C4-2B (cell line): ENCODE measurements around the gene TMEM218.

Experiments
- H3K27ac ChIP-seq: fragments of 450-650 bp; 2 replicates; pipeline ENCODE4 v1.5.1; 2017
- ZFX ChIP-seq: fragments of 450-650 bp; IDR thresholded peaks from 2 replicates; pipeline ENCODE4 v1.6.1; 2017
- TF ChIP-seq, protein P1 (sequence below): fragments of 450-650 bp; conservative IDR thresholded peaks from 2 replicates; pipeline ENCODE4 v1.5.1; 2017; ENCODE audit warnings: mild to moderate bottlenecking

TMEM218 gene

DNA sequence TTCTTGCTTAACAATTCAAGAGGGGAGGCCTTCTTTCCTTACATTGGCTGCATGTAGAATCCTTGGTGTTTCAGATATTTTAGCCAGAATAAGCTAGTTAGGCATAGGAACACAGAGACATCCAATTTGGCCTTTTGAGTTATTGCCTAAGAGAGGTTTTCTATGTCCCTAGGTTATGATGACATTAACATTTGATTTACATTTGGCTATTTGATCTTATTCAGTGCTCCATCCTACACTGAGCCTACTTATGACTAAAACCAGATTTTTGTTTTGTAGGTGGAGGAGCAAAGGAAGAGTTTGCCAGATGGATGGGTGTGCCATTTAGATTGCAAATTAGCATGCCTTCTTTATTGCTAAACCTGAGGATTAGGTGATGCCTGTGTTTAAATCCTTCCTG lies 59.4 kb downstream of the TMEM218 start:
- no peak overlapping the region for H3K27ac ChIP-seq
- TF ChIP-seq, protein P1, sequence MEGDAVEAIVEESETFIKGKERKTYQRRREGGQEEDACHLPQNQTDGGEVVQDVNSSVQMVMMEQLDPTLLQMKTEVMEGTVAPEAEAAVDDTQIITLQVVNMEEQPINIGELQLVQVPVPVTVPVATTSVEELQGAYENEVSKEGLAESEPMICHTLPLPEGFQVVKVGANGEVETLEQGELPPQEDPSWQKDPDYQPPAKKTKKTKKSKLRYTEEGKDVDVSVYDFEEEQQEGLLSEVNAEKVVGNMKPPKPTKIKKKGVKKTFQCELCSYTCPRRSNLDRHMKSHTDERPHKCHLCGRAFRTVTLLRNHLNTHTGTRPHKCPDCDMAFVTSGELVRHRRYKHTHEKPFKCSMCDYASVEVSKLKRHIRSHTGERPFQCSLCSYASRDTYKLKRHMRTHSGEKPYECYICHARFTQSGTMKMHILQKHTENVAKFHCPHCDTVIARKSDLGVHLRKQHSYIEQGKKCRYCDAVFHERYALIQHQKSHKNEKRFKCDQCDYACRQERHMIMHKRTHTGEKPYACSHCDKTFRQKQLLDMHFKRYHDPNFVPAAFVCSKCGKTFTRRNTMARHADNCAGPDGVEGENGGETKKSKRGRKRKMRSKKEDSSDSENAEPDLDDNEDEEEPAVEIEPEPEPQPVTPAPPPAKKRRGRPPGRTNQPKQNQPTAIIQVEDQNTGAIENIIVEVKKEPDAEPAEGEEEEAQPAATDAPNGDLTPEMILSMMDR: no peak
- no peak for TF ChIP-seq ZFX

DNA sequence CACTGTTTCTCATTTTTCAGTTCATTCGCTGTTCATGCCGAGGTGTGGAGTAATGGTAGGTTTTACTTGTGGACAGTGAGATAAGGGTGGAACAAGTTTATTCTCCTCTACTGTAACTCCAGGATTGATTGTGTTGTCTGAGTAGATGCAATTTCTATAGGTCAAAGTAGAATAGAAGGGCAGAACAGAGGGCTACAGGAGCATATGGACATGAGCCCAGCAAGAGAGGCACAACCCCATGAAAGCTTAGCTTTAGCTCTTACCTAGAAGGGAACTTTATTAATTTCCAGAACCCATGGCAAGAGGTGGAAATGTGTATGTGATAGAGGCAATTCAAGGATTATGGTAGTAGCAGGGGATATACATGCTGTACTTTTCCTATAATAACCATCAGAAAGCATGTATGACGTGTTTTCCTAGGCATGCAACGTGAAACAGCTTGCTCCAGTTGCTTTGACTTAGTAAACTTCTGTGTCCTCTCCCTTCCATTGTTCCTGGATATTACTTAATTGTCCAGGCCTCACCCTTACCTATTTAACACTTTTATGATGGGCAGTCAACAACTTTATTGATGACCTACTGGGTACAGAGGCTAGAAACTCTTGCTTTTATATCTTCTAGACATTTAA lies 62.1 kb downstream of the TMEM218 start:
- no peak overlapping the region for H3K27ac ChIP-seq
- TF ChIP-seq ZFX: no peak
- TF ChIP-seq, protein P1: no peak
